Mucosa of gallbladder (tissue), 1 donor: ENCODE data around the gene TRAF2. TPM values are rescaled to one million over a fixed set of nuclear protein-coding genes. Genes with fewer than 3 reads are reported as not detected.

ENCODE experiments used
- DNase-seq: peaks from one replicate; pipeline ENCODE4 v3.0.0-alpha.2; 2020; ENCODE audit warnings: low spot score
- total RNA-seq: library from RNA; stranded (reverse); gene quantifications from one replicate; pipeline ENCODE4 v1.2.1, GENCODE V29; 2021
- donor health status: DM: no; HTN: no; CAD: no.

TRAF2 gene
- total RNA-seq, 1 donor from 2014 or later = 19.6 TPM

DNA sequence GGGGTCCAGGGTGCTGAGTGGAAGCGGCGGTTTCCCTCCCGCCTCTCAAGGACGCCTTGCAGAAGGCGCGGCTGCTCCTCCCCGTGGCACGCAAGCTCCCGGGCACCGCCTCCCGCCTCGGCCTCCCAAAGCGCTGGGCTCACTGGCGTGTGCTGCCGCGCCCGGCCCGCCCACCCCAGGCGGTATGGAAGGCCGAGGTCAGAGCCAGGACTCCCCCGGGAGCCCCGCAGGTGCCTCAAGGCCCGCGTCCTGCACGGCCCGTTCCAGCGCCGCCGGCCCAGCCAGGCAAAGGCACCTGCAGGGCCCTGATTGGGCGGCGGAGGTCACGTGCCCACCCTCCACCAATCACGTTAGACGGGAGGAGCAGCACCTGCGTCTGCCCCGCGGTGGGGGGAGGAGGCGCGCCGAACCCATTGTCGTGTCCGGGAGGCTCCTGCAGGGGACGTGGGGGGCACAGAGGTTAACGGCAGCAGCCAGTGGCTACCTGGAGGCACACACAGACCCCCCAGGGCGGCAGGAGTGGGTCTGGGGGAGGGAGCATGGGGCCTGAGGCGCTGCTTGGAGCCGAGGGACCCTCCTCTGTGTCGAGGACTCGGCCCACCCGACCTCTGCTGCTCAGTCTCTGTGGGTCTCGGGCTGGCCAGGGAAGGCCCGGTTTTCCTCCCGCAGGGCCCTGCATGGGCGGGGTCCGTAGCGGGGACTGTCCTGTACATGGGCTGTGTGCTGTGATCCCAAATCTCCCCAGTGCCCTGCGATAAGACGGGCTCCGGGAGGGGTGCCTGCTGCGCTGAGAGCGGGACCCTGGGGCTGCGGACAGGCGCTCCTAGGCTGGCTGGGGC lies 63.7 kb downstream of the TRAF2 start:
- DNase-seq = peak; percentile 97

GRCh38 chr9:136950656-136951276 lies 64.5 kb downstream of the TRAF2 start:
- DNase-seq = no peak

DNA sequence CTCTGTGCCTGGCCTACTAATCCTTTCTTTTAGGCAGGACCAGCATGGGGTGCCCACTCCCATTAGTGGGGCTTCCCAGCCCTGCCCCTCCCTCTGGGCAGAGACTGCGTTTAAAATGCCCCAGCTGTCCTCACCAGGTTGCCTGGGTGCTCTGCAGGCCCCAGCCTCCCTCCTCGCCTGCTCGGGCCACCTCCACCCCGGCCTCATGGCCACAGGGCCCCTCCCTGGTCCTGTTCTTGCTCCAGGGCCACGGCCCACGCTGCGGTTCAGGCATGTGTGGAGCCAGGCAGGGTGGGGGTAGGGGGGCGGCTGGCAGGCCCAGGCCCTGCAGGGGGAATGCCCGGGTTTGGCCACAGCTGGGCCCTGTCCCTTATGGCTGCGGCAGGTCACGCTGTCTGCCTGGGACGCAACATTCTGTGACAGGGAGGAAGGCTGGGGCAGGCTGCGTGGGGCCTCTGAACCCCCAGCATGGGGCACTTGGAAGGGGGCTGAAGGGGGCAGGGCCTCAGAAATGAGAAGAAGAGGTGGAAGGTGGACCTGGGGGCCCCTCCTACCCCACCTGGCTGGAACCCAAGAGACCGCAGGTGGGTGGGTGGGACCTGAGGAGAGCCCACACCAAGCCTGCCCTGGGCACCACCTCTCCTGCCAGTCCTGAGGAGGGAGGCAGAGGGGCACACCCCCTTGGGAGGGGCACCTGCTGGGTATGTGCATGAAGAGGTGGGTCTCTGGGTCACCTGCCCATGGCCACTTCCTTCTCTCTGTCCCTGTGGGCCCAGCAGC lies 65.4 kb downstream of the TRAF2 start, which contains the start of gene LCN12:
TSS of gene LCN12 (plus strand) at position 733 of the 780 bp plus-strand sequence. CDS start 55 bp downstream, outside the sequence.
- no peak for DNase-seq

- DNase-seq = no peak
Measured at GRCh38 chr9:136952321-136952850, 66.1 kb downstream of the TRAF2 start.

DNA sequence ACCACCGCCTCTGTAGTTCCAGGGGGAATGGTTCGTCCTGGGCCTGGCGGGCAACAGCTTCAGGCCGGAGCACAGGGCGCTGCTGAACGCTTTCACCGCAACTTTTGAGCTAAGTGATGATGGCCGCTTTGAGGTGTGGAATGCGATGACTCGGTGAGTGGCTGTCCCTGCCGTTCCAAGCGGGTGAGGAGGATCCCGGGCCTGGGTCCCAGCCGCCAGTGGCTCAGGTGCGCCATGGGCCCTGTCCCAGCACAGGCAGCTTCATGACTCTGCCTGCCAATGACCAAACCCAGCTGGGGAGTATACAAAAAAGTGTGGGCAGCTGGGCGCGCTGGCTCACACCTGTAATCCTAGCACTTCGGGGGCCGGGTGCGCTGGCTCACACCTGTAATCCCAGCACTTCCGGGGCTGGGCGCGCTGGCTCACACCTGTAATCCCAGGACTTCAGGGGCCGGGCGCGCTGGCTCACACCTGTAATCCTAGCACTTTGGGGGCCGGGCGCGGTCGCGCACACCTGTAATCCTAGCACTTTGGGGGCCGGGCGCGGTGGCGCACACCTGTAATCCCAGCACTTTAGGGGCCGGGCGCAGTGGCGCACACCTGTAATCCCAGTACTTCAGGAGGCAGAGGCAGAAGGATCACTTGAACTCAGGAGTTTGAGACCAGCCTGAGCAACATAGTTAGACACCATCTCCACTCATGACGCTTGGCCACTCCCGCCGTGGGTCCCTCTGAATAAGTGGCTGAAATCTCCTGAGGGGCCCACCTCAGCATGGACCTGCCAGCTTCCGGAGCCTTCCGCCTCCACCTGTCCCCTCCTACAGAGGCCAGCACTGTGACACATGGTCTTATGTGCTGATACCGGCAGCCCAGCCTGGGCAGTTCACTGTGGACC lies 66.8 kb downstream of the TRAF2 start:
- no peak for DNase-seq

- DNase-seq = no peak
Measured at GRCh38 chr9:136953771-136954269, 67.5 kb downstream of the TRAF2 start.

DNA sequence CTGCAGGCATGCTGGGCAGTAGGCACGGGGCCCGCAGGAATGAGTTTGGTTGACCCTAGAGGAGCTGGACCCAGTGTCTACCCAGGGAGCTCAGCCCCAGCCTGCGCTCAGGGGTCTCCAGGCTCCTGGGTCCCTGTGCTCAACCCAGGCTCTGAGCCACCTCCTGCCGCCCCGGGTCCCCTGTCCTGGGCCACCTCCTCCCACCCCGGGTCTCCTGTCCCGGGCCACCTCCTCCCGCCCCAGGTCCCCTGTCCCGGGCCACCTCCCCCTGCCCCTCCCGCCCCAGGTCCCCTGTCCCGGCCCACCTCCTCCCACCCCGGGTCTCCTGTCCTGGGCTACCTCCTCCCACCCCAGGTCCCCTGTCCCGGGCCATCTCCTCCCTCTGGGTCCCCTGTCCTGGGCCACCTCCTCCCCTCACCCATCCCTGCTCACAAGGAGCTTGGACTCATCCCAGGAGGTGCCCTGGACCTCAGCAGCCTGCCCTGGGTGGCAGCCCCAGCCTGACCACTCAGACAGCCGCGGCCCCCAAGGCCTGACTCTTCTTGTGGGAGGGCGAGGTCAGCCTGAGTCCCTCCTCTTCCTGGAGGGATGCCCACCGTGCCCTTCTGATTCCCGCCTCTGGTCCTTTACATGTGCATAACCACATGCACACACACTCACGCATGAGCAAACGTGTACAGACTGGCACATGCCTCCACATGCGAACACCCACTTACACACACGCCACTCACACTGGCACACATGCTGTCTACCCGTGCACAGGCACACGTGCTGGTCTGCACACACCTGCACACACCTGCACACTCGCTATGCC lies 68.2 kb downstream of the TRAF2 start:
- DNase-seq = no peak

DNA sequence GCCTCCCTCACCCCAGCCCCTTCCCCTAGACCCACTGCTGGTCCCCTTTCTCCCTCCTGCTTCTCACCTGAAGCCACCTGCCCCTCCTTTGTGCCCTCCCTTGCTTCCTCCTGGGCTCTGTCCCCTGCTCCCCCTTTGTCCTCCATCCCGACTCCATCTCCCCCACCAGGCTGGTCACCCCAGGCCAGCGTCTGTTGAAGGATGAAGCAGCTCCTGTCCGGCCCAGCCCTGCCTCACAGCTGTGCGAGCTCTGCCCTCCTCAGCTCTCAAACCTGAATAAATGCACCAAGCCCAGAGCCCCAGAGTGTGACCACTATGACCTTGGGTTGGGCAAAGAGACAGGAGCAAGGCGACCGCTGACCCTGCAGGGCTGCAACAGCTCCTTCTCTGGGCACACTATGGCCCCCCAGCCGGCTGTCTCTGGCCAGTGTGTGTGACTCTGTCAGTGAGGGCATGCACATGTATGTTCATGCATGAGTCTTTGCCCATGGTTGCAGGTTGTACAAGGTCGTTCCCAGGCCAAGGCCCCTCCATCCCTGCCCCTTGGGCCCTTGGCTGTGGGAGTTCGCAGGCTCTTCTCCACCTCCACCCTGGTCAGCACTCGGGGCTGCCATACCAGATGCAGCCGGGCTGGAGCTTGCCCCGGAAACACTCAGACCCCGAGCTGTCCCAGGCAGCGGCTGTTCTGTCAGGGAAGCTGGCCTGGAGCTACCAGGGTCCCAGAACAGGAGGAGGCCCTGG lies 69.1 kb downstream of the TRAF2 start:
- no peak for DNase-seq

- DNase-seq = no peak
Measured at GRCh38 chr9:136955943-136956335, 69.6 kb downstream of the TRAF2 start.

GRCh38 chr9:136956604-136957003 lies 70.3 kb downstream of the TRAF2 start:
- no peak for DNase-seq

DNA sequence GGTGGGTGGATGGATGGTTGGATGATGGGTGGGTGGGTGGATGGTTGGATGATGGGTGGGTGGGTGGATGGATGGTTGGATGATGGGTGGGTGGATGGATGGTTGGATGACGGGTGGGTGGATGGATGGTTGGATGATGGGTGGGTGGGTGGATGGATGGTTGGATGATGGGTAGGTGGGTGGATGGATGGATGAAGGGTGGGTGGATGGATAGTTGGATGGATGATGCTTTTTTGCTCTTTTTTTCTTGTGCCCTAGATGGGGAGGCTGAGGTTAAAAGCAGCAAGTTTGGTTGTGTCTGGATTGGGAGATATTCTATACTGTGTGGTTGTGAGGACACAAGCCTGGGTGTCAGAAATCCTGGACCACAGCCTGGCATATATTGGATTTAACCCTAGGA lies 71.1 kb downstream of the TRAF2 start:
- no peak for DNase-seq

DNA sequence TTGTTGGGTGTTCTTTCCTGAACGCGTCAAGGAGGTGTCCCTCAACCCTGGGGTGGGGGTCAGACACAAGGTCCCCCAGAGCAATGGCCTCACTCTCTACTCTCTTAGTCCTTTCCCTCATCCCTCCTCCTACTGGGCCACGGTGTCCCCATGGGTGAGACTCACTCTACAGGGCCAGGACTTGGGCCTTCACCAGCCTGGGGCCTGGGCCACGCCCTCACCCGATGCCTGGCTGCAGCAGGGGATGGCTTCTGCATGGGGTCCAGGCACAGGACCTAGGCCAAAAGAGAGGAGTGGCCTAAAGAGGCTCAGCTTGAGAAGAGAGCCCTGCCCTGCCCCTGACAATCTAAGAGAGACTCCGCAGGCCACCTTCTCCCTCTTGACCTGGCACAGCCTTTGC lies 71.6 kb downstream of the TRAF2 start:
- DNase-seq = no peak

GRCh38 chr9:136958473-136958872 lies 72.2 kb downstream of the TRAF2 start:
- DNase-seq = no peak

GRCh38 chr9:136958898-136959850 lies 72.9 kb downstream of the TRAF2 start:
- DNase-seq = no peak

GRCh38 chr9:136960212-136960937 lies 74.1 kb downstream of the TRAF2 start:
- DNase-seq = no peak

GRCh38 chr9:136960938-136961275 lies 74.6 kb downstream of the TRAF2 start:
- DNase-seq = no peak

GRCh38 chr9:136961279-136962065 lies 75.2 kb downstream of the TRAF2 start:
- DNase-seq = no peak
